ENCODE results near the gene ARHGAP31.
"Not testable (repeated sequence)": the region's sequence is repeated elsewhere in the genome, so short reads cannot be mapped to it uniquely, and the experiment has no call there.

ARHGAP31 gene

GRCh38 chr3:119295816-119296726 is 1.9 kb downstream of the ARHGAP31 start:
- no peak for DNase-seq (ENCODE audit: low spot score)

- DNase-seq (ENCODE audit: low spot score), result no peak
Observed at GRCh38 chr3:119296727-119297122, 2.5 kb downstream of the ARHGAP31 start.

GRCh38 chr3:119297169-119297568 is 3.0 kb downstream of the ARHGAP31 start:
- DNase-seq (ENCODE audit: low spot score), result no peak

DNA sequence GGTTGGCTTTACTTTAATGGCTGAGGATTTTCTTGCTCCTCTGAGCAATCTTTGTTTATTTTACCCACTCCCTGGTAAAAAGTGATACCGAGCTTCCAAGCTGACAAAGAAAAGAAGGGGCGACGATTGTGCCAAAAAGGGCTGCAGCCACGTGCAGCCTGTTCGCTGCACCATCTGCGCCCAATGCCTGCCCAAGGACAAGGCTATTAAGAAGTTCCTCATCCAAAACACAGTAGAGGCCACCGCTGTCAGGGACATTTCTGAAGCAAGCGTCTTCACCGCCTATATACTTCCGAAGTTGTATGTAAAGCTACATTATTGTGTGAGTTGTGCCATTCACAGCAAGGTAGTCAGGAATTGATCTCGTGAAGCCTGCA is 4.4 kb downstream of the ARHGAP31 start:
- DNase-seq (ENCODE audit: low spot score), result no peak

DNA sequence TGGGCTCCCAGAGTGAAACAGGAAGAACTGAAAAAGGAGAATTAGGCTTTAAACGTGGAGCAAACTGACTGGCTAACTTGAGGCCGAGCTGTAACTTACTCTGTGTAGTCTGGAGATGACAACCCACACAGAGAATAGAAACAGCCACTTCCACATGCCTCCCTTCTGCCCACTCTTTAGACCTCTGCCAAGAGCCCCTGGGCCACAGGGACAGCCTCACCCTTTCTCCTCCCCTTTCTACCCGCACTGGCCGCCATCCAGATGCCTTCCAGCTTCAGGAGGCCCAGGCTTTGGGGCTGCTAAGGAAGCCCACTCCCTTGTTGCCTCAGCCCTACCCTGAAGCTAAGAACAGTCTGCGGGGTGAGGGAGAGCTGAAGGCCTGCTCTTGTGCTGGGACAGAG is 6.8 kb downstream of the ARHGAP31 start:
- DNase-seq (ENCODE audit: low spot score), result peak; percentile 57

- no peak for DNase-seq (ENCODE audit: low spot score)
Observed at GRCh38 chr3:119301662-119302061, 7.5 kb downstream of the ARHGAP31 start.

- no peak for DNase-seq (ENCODE audit: low spot score)
Observed at GRCh38 chr3:119302697-119303551, 8.7 kb downstream of the ARHGAP31 start.

GRCh38 chr3:119304201-119304713 is 10.1 kb downstream of the ARHGAP31 start:
- no peak for DNase-seq (ENCODE audit: low spot score)

DNA sequence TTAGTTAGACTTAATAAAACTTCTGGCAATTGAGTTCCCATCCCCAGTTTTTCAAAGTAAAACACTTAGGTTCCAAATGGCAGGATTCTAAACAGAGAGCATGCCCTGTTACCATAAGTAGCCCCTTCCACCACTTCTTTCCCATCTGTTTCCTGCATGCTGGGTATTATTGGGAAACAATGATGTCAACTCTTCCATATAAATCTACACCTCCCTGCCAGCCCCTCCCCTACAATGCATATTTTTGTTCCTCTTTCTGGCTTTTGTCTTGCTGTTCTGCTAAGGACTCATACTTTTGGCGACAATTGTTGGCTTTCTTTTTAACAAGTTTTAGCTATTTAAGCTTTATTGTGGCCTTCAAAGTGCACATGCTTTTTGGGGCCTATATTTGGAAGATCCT is 11.1 kb downstream of the ARHGAP31 start:
- DNase-seq (ENCODE audit: low spot score), result no peak

GRCh38 chr3:119306378-119306777 is 12.2 kb downstream of the ARHGAP31 start:
- not testable (repeated sequence) for DNase-seq (ENCODE audit: low spot score)

DNA sequence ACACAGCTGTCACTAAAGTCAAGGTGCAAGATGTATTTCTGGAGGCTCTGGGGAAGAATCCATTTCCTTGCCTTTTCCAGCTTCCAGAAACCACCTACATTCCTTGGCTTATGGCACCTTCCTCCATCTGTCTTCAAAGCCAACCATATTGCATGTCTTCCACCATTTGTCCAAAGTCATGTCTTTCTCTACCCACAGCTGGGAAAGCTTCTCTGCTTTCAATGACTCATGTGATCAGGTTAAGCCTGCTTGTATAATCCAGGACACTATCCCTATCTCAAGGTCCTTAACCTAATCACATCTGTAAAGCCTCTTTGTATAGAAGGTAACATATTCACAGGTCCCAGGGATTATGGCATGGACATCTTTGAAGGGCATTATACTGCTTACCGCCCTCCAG is 14.2 kb downstream of the ARHGAP31 start:
- no peak for DNase-seq (ENCODE audit: low spot score)

- no peak for DNase-seq (ENCODE audit: low spot score)
Observed at GRCh38 chr3:119309591-119309990, 15.4 kb downstream of the ARHGAP31 start.

DNA sequence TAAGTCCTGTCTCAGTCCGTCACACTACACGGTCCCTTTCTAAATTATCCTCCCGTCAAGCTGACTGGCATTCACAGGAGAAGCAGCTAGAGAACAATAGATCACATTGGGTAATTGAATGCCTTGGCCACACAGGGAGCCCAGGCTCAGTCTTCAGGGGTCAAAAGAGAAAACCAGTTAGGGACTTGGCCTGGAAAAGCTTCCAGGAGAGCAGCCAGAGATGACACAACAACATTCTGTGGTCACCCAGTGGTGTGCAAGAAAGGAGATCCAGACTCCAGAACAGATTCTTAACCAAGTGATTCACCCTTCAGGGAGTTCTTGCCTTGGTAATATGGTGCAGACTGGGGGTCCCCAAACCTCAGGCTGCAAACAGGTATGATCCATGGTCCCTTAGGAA is 15.9 kb downstream of the ARHGAP31 start:
- DNase-seq (ENCODE audit: low spot score), result no peak

DNA sequence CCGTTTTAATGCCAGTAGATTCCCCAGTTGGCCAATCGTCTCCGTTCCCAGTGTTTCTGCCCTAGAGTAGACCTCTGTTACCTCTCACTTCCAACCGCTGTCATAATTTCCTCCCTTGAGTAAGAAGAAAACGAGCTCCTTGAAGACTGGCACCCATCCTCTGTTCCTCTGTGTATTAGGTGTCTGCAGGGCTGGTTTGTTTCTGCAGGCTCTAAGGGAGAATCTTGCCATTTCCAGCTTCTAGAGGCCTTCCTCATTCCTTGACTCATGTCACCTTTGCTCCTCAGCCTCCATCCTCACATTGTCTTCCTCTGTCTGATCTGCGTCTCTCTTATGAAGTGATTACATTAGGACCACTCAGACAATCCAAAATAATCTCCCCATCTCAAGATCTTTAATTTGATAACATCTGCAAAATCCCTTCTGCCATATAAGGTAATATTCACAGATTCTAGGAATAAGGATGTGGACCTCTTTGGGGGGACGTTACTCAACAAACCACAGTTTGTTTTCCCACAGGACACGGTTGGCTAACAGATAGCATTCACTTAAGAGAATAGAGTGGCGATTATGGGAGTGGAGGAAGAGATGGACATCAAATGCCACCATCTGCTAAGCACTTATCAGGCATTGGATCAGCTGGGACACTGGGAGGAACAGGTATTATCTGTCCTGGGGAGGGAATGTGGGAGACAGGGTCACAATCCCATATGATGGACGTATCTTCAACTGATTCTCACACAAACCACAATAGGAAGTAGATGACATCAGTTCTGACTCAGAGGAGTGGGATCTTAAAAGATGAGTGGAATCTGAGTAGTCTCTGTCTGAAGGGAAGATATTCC is 17.1 kb downstream of the ARHGAP31 start:
- no peak for DNase-seq (ENCODE audit: low spot score)

DNA sequence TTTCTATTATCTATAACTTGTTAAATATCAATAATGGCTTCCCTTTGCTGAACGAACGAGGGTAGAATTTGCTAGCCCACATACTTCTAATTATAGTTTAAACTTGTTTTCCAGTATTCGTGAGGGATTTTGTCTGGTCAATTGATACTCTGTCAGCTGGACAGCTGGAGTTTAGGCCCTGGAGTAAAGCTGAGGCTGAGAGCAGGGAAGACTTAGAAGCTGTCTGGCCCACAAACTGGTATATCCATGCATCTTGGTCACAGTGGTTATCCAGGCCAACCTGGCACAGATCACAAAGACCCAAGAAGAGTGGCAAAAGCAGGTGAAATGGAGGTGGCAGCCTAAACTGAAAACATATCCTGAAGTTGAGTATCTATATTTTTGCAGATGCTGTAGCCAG is 19.3 kb downstream of the ARHGAP31 start:
- DNase-seq (ENCODE audit: low spot score), result no peak

DNA sequence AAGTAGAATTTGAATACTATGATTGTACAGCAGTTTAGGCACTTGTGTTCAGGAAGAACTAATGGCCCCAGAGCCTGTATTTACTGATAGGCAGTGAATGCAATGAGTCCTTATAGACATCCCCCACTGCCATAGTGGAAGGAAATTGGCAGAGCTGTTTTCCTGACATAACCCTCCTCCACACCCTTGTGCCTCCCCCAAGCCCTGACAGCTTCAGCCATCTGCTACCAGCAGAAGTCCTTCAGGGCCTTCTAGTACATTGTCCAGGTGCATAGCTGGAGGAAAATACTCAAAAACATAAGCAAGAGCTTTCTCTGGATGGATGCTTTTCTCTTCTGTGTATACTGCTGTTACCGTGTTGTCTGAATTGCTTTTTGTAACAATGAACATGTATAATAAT is 20.6 kb downstream of the ARHGAP31 start:
- DNase-seq (ENCODE audit: low spot score), result no peak

- DNase-seq (ENCODE audit: low spot score), result no peak
Observed at GRCh38 chr3:119315600-119316312, 21.6 kb downstream of the ARHGAP31 start.

GRCh38 chr3:119316313-119316670 is 22.1 kb downstream of the ARHGAP31 start:
- DNase-seq (ENCODE audit: low spot score), result no peak

GRCh38 chr3:119318876-119319275 is 24.7 kb downstream of the ARHGAP31 start:
- DNase-seq (ENCODE audit: low spot score), result no peak

- no peak for DNase-seq (ENCODE audit: low spot score)
Observed at GRCh38 chr3:119319311-119319710, 25.1 kb downstream of the ARHGAP31 start.

- DNase-seq (ENCODE audit: low spot score), result not testable (repeated sequence)
Observed at GRCh38 chr3:119320785-119321184, 26.6 kb downstream of the ARHGAP31 start.
